D721Med (cell line): Measurements from ENCODE around the gene ARSG.
A peak's percentile ranks its signal among the peaks of the same experiment; 100 is the strongest.

ENCODE experiments used
- DNase-seq: peaks from one replicate; pipeline ENCODE4 v3.0.0; 2011; ENCODE audit warnings: low spot score; ENCODE audit not compliant: insufficient read length
- FAIRE-seq: peaks from 2 replicates; lab custom pipeline; 2011; peaks lifted over from hg19 to GRCh38; lab: Jason Lieb, UNC
- TF ChIP-seq, protein P1 (sequence below): IDR thresholded peaks from 2 replicates; pipeline ENCODE4 v1.5.1; 2012; ENCODE audit warnings: mild to moderate bottlenecking, control low read depth; ENCODE audit not compliant: insufficient read depth; ENCODE audit errors: missing control alignments

The ARSG gene

DNA sequence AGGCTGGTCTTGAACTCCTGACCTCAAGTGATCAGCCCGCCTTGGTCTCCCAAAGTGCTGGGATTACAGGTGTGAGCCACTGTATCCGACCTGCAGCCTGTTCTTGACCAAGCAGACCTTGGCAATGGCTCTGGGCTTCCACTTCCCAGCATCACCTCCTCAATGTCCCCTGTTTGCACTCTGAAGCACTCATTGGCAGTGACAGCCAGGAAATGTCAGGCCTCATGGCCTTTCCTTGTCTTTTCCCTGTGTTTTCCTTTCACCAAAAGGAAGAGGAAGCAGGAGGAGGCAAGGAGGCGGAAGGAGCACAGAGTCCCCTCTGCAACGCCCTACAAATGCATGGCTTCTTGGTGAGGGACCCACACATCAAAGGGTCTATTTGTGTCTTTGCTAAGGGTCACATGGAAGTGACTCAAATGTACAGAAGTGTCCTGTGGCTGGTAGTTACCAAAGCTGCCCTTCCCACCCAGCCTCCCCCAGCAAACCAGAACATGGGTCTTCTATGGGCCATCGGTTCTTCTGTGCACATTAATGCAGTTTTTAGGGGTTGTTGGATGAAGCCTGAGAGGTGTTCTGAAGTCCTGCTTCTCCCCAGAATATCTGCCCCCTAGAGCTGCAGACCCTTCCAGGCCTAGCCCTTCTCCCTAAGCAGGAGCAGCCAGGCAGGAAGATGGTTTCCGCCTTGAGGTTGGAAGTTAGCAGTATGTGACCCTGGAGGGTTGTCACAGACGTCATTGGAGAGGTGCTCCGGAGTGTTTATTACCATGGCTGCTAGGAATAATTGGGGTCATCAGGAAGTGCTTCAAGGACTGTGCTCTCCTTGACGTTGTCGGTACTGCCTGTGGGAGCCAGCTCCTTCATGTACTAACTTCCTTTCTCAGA, 105.2 kb downstream of the ARSG start:
- no peak for FAIRE-seq
- DNase-seq: no peak
- TF ChIP-seq, protein P1, sequence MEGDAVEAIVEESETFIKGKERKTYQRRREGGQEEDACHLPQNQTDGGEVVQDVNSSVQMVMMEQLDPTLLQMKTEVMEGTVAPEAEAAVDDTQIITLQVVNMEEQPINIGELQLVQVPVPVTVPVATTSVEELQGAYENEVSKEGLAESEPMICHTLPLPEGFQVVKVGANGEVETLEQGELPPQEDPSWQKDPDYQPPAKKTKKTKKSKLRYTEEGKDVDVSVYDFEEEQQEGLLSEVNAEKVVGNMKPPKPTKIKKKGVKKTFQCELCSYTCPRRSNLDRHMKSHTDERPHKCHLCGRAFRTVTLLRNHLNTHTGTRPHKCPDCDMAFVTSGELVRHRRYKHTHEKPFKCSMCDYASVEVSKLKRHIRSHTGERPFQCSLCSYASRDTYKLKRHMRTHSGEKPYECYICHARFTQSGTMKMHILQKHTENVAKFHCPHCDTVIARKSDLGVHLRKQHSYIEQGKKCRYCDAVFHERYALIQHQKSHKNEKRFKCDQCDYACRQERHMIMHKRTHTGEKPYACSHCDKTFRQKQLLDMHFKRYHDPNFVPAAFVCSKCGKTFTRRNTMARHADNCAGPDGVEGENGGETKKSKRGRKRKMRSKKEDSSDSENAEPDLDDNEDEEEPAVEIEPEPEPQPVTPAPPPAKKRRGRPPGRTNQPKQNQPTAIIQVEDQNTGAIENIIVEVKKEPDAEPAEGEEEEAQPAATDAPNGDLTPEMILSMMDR: no peak

DNA sequence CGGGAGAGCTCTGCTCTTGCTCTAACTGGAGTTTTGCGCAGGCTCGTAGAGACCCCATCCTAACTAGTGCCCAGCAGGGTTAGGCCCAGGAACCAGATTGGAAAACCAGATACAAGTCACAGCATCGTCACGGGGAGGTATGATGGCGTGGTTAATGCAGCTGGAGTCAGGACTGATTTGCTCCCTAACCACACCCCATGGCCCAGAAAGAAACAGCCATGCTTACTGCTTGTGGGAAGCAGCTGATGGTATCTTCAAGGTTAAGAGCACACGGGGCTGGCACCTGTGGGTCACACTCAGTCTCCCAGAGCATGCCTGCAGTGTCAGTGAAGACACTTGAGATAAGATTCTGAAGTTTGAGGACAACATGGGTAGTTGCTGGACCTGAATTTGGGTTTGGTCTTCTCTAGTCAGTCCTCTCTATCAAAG, 105.8 kb downstream of the ARSG start:
- FAIRE-seq (no peak), DNase-seq (no peak)
- TF ChIP-seq, protein P1: no peak

DNA sequence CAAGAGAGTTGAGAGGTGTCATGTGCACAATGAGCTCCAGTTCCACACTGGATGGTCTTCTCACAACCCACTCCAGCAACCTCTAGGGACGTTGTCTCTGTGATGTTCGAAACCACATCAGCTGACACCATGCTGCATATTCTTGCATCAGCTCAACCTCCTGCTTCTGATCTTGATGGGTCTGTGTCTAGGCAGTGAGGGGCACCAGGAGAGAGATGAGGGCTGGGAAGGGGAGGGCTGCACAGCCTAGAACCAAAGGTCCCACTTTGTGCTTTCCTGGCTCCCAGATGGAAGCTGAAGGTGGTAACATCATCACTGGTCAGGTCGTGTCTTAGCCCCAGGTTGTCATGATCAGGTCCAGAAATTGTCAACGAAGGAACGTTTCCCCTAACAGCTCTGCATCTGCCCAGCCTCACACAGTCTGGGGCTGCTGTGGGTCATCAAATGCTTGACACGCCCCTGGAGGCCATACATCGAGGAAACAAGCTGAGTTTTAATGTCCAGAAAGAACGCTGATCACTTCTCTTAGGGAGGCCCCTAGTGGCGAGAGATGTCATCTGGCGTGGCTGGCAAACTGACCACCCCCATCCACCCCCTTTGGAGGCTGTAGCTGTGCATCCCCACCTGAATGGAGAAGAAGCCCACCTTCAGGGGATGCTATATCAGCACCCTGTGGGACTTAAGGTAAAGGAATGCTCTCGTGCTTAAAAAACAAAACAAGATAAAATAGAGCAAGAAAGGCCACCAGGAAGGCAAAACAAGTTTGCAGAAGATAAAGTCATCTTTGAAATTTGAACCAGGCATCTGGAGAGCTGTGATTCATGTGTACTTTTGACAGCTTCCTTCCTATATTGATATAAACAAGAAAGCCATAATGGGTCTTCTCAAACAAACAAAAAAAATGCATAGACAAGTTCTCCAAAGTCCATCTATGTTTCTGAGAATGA, 107.7 kb downstream of the ARSG start:
- TF ChIP-seq, protein P1: peak; percentile 57
- DNase-seq (peak; percentile 34), FAIRE-seq (no peak)

DNA sequence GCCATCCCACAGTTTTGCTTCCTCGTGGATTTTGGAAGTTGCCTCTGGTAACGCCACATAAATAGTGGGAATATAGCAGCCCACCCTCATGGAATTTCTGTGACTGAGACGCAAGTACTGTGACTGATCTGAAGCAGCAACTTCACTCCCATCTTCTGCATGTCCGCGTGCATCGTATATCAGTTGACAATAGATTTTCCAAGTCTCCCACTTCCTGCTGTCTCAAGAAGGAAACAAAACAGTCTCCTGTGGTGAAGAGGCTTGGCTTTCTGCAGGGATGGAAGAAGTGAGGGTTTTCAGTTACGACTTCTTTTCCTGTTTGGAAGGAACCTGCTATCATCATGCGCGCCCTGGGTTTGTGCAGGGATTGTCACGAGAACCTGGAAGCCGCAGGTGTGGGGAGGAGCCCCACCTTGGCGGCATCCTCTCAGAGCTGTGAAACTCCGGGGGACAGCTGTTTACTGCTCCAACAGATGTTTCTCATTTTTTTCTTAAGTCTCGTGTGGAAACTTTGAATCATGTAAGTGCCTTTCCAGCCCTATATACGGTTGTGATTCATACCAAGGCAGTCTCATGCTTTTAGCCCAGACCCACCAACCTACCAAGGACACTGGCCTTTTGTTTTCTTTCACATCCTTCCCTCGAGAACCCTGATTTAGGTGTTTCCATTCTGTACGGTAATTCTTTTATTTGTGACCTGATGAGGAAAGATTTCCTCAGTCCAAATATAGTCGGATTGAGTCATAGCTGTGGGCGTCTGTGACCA, 108.5 kb downstream of the ARSG start:
- DNase-seq (no peak), FAIRE-seq (no peak)
- TF ChIP-seq, protein P1: no peak

DNA sequence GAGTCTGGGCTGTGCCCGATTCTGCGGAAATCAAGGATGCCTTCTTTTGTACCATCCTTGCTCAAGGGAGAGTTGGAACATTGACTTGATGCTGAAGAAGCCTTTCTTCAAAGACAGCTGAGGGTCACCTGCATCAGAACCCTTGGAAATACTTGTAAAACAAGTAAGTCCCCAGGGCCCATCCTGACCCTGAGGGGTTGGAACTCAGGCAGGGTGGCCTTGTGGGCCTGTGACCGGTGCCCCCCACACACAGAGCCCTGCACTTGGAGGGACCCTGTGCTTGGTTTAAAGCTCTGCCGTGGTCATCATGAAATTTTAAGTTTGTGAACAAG, 109.1 kb downstream of the ARSG start:
- DNase-seq (no peak), FAIRE-seq (no peak)
- TF ChIP-seq, protein P1: no peak

DNA sequence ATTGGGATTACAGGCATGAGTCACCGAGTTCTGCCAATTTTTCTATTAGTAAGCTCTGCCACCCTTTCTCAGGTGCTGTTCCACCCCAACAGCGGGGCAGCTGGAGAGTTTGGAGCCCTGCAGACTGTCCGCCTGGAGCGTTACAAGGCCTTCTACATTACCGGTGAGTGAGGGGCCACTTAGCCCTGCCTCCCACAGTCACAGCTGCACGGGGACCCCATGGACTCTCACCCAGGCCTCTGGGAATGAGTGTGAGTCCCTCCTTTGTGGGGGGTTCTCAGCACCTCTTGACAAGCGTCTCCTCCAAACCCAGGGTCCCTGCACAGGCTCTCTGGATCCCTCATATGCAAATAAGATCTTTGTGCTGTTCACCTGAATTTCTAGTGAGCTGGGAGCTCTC, 110.0 kb downstream of the ARSG start:
- TF ChIP-seq, protein P1: no peak
- DNase-seq (no peak), FAIRE-seq (no peak)
